Adrenal gland (tissue), 12 donors: ENCODE measurements around the gene SDK1. TPM values are rescaled to one million over a fixed set of nuclear protein-coding genes. Genes with fewer than 3 reads are reported as not detected.

Source experiments
- DNase-seq, 7 donors: peaks; one replicate each; pipeline ENCODE4 v3.0.0-alpha.2; 2019 to 2020
- H3K27ac ChIP-seq, 5 donors: fragments of 200-600 bp; sonication (generic) in 4 of 5; 1 replicate in 3 of 5; 2 replicates in 2 of 5; pipeline versions ENCODE4 v1.5.1 to v1.8.0; 2016 to 2020; ENCODE audit warnings: mild to moderate bottlenecking in 1 of 5
- H3K27me3 ChIP-seq: fragments of 200-600 bp; 2 replicates; pipeline ENCODE4 v1.8.0; 2021
- H3K36me3 ChIP-seq, 2 donors: fragments of 200-600 bp; replicated peaks in 1 of 2; 1 replicate in 1 of 2; 2 replicates in 1 of 2; pipeline versions ENCODE4 v1.5.1 to v1.8.0; 2018 to 2022
- H3K4me1 ChIP-seq, 2 donors: fragments of 200-600 bp; replicated peaks in 1 of 2; 1 replicate in 1 of 2; 2 replicates in 1 of 2; pipeline versions ENCODE4 v1.5.1 to v1.8.0; 2018 to 2021
- H3K4me3 ChIP-seq, 4 donors: fragments of 200-600 bp; sonication (generic) in 3 of 4; one replicate each; pipeline ENCODE4 v1.5.1; 2016 to 2018
- H3K9me3 ChIP-seq, 3 donors: fragments of 200-600 bp; sonication (generic) in 1 of 3; replicated peaks in 1 of 3; 1 replicate in 2 of 3; 2 replicates in 1 of 3; pipeline versions ENCODE4 v1.5.1 to v1.8.0; 2016 to 2021
- POLR2A ChIP-seq, 2 donors: fragments of 450-650 bp; IDR thresholded peaks; one replicate each; pipeline ENCODE4 v1.6.1; 2017; ENCODE audit warnings: antibody characterized with exemption in 2 of 2, mild to moderate bottlenecking in 2 of 2, moderate library complexity in 1 of 2
- WGBS, 4 donors: extraction: QIAGEN DNeasy Blood & Tissue Kit in 2 of 4; methylation state at CpG; one replicate each; pipeline versions ENCODE4 v1.1.5 to v1.1.7; 2013 to 2017; 5-methylcytosine and 5-hydroxymethylcytosine counted together
- intact Hi-C, 2 donors: fragments of 100-400 bp; cut with DNase I; formaldehyde crosslinking; loops; one replicate each; pipeline versions ENCODE4 v1.14.1 to v1.15.0; 2022 to 2023
- polyA plus RNA-seq, 3 donors: library from polyadenylated mRNA; stranded (reverse); fragments of 200-250 nt in 2 of 3; fragments of 350-450 nt in 1 of 3; fragmentation: Illumina TruSeq in 1 of 3; extraction: RNeasy Lipid Tissue Mini Kit (QIAGEN cat#74804) in 1 of 3; gene quantifications; one replicate each; pipeline ENCODE4 v1.2.3, GENCODE V29; 2013 to 2014
- total RNA-seq, 9 donors: library from RNA; depleted of rRNA in 4 of 9; stranded (reverse); fragments of >200 nt in 4 of 9; fragments of 120-200 nt in 1 of 9; fragmentation: NEBNext Ultra II Directional in 1 of 9; extraction: Animal tissue kit (Norgen Biotek cat#: 25700) in 1 of 9; gene quantifications; one replicate each; pipeline versions ENCODE4 v1.1.0 to v1.2.4, GENCODE V29; 2013 to 2023
- TF ChIP-seq, protein P1 (sequence below), 6 experiments: fragments of 450-650 bp in 4 of 6; fragments of 200-600 bp in 2 of 6; sonication (generic) in 1 of 6; IDR thresholded peaks; 1 replicate in 5 of 6; 2 replicates in 1 of 6; pipeline versions ENCODE4 v1.5.1 to v1.8.0; 2016 to 2021; ENCODE audit warnings: antibody characterized with exemption in 6 of 6, mild to moderate bottlenecking in 2 of 6, moderate library complexity in 1 of 6
- donor health status: healthy with polysubstance abuse.
- donor health status: Bipolar disorder and iron deficiency.
- donor health status: DM: yes; HTN: yes; CAD: no.
- donor health status: DM: no; HTN: no; CAD: no.
- donor health status: DM: no; HTN: no; CAD: no.
- donor health status: DM: yes; HTN: yes; CAD: no.

The SDK1 gene
- total and polyA plus RNA-seq, 12 donors, result 0.50 to 3.6 (median 1.5) TPM

DNA sequence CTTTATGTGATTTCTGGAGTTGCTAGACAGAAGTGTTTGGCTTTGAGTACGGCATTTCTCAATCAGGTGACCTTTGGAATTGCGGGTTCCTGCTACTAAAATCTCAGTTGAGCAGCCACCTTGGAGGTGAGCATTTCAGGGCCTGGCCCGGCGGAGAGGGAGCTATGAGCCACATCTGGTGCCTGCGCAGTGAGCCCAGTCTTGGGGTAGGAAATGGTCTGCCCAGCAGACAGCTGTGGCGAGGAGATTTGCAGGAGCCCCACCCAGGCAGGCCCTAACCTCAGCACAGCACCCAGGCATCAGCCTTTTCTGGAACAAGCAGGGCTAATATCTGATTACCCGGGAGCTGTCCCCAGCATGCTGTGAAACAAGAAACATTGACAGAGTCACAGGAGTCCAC lies 833.2 kb downstream of the SDK1 start:
- no peak for DNase-seq
- H3K36me3 ChIP-seq, result no peaks in the 10 kb centered on the region
- TF ChIP-seq, protein P1, sequence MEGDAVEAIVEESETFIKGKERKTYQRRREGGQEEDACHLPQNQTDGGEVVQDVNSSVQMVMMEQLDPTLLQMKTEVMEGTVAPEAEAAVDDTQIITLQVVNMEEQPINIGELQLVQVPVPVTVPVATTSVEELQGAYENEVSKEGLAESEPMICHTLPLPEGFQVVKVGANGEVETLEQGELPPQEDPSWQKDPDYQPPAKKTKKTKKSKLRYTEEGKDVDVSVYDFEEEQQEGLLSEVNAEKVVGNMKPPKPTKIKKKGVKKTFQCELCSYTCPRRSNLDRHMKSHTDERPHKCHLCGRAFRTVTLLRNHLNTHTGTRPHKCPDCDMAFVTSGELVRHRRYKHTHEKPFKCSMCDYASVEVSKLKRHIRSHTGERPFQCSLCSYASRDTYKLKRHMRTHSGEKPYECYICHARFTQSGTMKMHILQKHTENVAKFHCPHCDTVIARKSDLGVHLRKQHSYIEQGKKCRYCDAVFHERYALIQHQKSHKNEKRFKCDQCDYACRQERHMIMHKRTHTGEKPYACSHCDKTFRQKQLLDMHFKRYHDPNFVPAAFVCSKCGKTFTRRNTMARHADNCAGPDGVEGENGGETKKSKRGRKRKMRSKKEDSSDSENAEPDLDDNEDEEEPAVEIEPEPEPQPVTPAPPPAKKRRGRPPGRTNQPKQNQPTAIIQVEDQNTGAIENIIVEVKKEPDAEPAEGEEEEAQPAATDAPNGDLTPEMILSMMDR (IDR thresholded peaks at IDR 0.05), result no peak
- TF ChIP-seq POLR2A (IDR thresholded peaks at IDR 0.05), result no peak
- H3K27me3 ChIP-seq, result no peaks in the 10 kb centered on the region
- 75 to 89% (median 86%) methylated on average over 4 to 7 of the region's 7 CpGs for WGBS, 4 donors
- no peak overlapping the region for H3K4me3 ChIP-seq
- no peaks in the 10 kb centered on the region for H3K4me1 ChIP-seq
- intact Hi-C loops, result no loop called here
- no peaks in the 10 kb centered on the region for H3K9me3 ChIP-seq
- no peak overlapping the region for H3K27ac ChIP-seq

DNA sequence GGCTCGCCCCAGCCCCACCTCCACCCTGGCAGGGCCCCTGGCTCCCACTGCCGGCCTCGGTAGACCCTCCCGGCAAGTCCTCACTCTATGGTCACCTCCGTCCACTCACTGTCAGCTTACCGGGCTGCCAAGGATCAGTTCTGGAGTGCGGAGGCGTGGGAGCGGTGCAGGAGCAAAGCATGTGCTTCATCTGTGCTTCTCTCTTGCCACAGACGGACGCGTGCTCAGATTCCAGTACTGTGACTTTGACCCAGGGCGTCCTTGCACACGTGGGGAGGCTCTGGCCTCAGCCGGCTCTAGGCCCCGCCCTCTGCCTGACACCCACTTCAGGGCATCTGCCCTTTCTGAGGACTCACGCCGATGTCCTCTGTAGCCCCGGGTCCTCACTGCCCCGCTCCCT lies 833.6 kb downstream of the SDK1 start:
- WGBS, 4 donors, result 78 to 88% (median 88%) methylated on average over 10 to 20 of the region's 20 CpGs
- TF ChIP-seq, protein P1 (IDR thresholded peaks at IDR 0.05), result no peak
- no peak for TF ChIP-seq POLR2A (IDR thresholded peaks at IDR 0.05)
- no peak for DNase-seq
- Histone ChIP-seq H3K36me3 (no peaks in the 10 kb centered on the region), H3K4me1 (no peaks in the 10 kb centered on the region), H3K27me3 (no peaks in the 10 kb centered on the region), H3K27ac (no peak overlapping the region), H3K9me3 (no peaks in the 10 kb centered on the region), H3K4me3 (no peak overlapping the region)
- intact Hi-C loops, result no loop called here

DNA sequence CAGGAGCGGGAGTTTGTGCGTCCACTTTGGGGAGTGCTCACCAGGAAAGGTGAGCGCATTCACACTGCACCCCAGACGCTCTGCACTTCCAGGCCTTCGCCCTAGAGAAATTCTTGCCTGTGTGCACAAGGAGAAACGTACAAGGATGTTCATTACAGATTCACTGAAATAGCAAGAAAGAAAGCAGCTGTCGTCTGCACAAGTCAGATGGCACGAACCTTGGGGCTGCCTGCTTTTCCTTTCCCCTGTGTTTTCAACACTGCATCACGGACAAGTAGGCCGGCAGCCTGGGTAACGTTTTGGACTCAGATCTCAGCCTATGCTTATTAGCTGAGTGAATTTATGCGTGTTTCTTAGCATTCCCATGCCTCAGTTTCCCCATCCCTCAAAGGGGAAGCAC lies 834.2 kb downstream of the SDK1 start:
- Histone ChIP-seq H3K27ac (no peak overlapping the region), H3K9me3 (no peaks in the 10 kb centered on the region), H3K4me3 (no peak overlapping the region), H3K27me3 (no peaks in the 10 kb centered on the region), H3K36me3 (no peaks in the 10 kb centered on the region), H3K4me1 (no peaks in the 10 kb centered on the region)
- TF ChIP-seq POLR2A (IDR thresholded peaks at IDR 0.05), result no peak
- TF ChIP-seq, protein P1 (IDR thresholded peaks at IDR 0.05), result no peak
- no peak for DNase-seq
- intact Hi-C loops, result no loop called here
- 86 to 92% (median 88%) methylated on average over 12 of the region's 12 CpGs for WGBS, 4 donors

DNA sequence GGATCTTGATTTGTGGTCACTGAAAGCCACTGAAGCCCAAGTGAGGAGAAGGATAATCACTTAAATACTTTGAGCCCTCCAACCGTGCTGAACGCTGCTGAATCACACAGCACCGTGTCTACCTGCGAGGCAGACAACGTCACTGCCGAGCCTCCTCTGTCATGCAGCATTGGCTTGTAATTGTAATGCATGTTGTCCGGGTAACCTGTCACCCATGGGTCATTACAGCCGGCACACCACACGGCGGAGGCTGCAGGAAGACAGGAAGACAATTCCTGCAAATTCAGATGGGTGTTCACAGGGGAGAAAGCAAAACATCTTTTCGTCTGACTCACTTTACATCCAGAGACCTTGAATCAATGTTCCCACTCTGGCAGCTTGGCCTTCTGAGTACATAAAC lies 835.0 kb downstream of the SDK1 start:
- Histone ChIP-seq H3K27me3 (no peaks in the 10 kb centered on the region), H3K36me3 (no peaks in the 10 kb centered on the region), H3K4me1 (no peaks in the 10 kb centered on the region), H3K4me3 (no peak overlapping the region), H3K9me3 (no peaks in the 10 kb centered on the region), H3K27ac (no peak overlapping the region)
- no peak for DNase-seq
- intact Hi-C loops, result no loop called here
- 56 to 71% (median 63%) methylated on average over 9 to 11 of the region's 11 CpGs for WGBS, 4 donors
- no peak for TF ChIP-seq POLR2A (IDR thresholded peaks at IDR 0.05)
- TF ChIP-seq, protein P1 (IDR thresholded peaks at IDR 0.05), result no peak
